HCT116 (cell line): ENCODE data around the gene MYO16. TPM values are rescaled to one million over a fixed set of nuclear protein-coding genes. Genes with fewer than 3 reads are reported as not detected.

Experiments used
- ATAC-seq: fragments of 200-7000 bp; cut with Tn5 transposase; 2 replicates; pipeline ENCODE4 v1.9.1; 2020; ENCODE audit warnings: mild to moderate bottlenecking, moderate library complexity
- BruUV-seq: library from RNA; stranded (reverse); fragments of 400-500 nt; replicated peaks from 2 replicates; lab custom pipeline; 2021; lab: Mats Ljungman, UMichigan
- CTCF ChIA-PET: fragments of 300-600 bp; sonication (Branson Sonifier 250); formaldehyde crosslinking; loops from one replicate; lab custom pipeline; 2021; ENCODE audit warnings: antibody characterized with exemption; lab: Charles Lee
- POLR2A ChIA-PET: fragments of 300-600, 350-600 bp; sonication (Branson Sonifier 250); formaldehyde crosslinking; loops from one replicate; lab custom pipeline; 2021; ENCODE audit warnings: antibody characterized with exemption; lab: Charles Lee
- RAD21 ChIA-PET, 2 experiments: fragments of 300-600 bp; sonication (Branson Sonifier 250); formaldehyde crosslinking; loops; one replicate each; lab custom pipeline; 2023; ENCODE audit warnings: low total read pairs in 2 of 2; ENCODE audit not compliant: uncharacterized antibody in 2 of 2, unreplicated experiment in 2 of 2, low non-redundant PET in 1 of 2; lab: Charles Lee
- DNase-seq: peaks from one replicate; pipeline ENCODE4 v3.0.0-alpha.2; 2010; ENCODE audit warnings: low read depth, low spot score
- H2AFZ ChIP-seq: fragments of 200-600 bp; shearing (Covaris generic), sonication (generic); 2 replicates; pipeline ENCODE4 v1.6.1; 2017; ENCODE audit warnings: low read depth, mixed run types, mixed read lengths, antibody characterized with exemption, low read length; ENCODE audit not compliant: poor library complexity, severe bottlenecking
- H3K27ac ChIP-seq: 2 replicates; pipeline ENCODE4 v1.5.1; 2012; ENCODE audit warnings: low read depth, low read length
- H3K27me3 ChIP-seq: fragments of 200-600 bp; sonication (generic); 2 replicates; pipeline ENCODE4 v1.6.1; 2016; ENCODE audit warnings: mixed run types, low read length, mixed read lengths; ENCODE audit not compliant: insufficient read depth
- H3K36me3 ChIP-seq, 2 experiments: fragments of 200-500 bp in 1 of 2; fragments of 200-600 bp in 1 of 2; sonication (Bioruptor generic) in 1 of 2; sonication (generic) in 1 of 2; 2 replicates each; pipeline versions ENCODE4 v1.5.1 to v1.6.1; 2014 to 2016; ENCODE audit warnings: low read length in 2 of 2, inconsistent platforms in 1 of 2, mixed read lengths in 1 of 2, mixed run types in 1 of 2; ENCODE audit not compliant: insufficient read depth in 2 of 2, control insufficient read depth in 1 of 2
- H3K4me1 ChIP-seq, 2 experiments: fragments of 200-600 bp in 1 of 2; sonication (generic) in 1 of 2; 2 replicates each; pipeline versions ENCODE4 v1.5.1 to v1.6.1; 2012 to 2017; ENCODE audit warnings: low read length in 2 of 2, inconsistent platforms in 1 of 2, mild to moderate bottlenecking in 1 of 2, mixed read lengths in 1 of 2, mixed run types in 1 of 2, moderate library complexity in 1 of 2; ENCODE audit not compliant: insufficient read depth in 2 of 2, control insufficient read depth in 1 of 2
- H3K4me2 ChIP-seq: fragments of 200-600 bp; sonication (generic); 2 replicates; pipeline ENCODE4 v1.6.1; 2017; ENCODE audit warnings: mixed run types, low read length, mixed read lengths
- H3K4me3 ChIP-seq, 2 experiments: fragments of 200-600 bp in 1 of 2; sonication (generic) in 1 of 2; replicated peaks in 1 of 2; 2 replicates each; pipeline ENCODE4 v1.5.1; 2011 to 2016; ENCODE audit warnings: low read length in 2 of 2, control low read depth in 1 of 2, low read depth in 1 of 2, mild to moderate bottlenecking in 1 of 2, mixed read lengths in 1 of 2, mixed run types in 1 of 2
- H3K79me2 ChIP-seq: fragments of 200-600 bp; sonication (generic); 2 replicates; pipeline ENCODE4 v1.6.1; 2017; ENCODE audit warnings: mild to moderate bottlenecking, mixed run types, low read length, moderate library complexity, mixed read lengths; ENCODE audit not compliant: insufficient read depth
- H3K9ac ChIP-seq: fragments of 200-600 bp; sonication (generic); 2 replicates; pipeline ENCODE4 v1.6.1; 2016; ENCODE audit warnings: low read length, mixed read lengths
- H3K9me2 ChIP-seq: fragments of 200-600 bp; sonication (generic), shearing (Covaris generic); 2 replicates; pipeline ENCODE4 v1.6.1; 2017; ENCODE audit warnings: mixed run types, mild to moderate bottlenecking, moderate library complexity; ENCODE audit not compliant: insufficient read depth
- H3K9me3 ChIP-seq, 2 experiments: fragments of 200-500 bp in 1 of 2; fragments of 200-600 bp in 1 of 2; sonication (Bioruptor generic) in 1 of 2; sonication (generic) in 1 of 2; 2 replicates each; pipeline ENCODE4 v1.6.1; 2014 to 2017; ENCODE audit warnings: low read length in 2 of 2, mixed read lengths in 2 of 2, inconsistent platforms in 1 of 2, low read depth in 1 of 2, mild to moderate bottlenecking in 1 of 2, mixed run types in 1 of 2, moderate library complexity in 1 of 2; ENCODE audit not compliant: control insufficient read depth in 1 of 2, insufficient read depth in 1 of 2
- H4K20me1 ChIP-seq: fragments of 200-600 bp; sonication (generic), shearing (Covaris generic); 2 replicates; pipeline ENCODE4 v1.6.1; 2017; ENCODE audit warnings: mixed run types, mild to moderate bottlenecking, moderate library complexity; ENCODE audit not compliant: insufficient read depth
- CTCF ChIP-seq, 3 experiments: fragments of 200-600 bp in 1 of 3; sonication (generic) in 1 of 3; IDR thresholded peaks in 2 of 3; conservative IDR thresholded peaks in 1 of 3; 2 replicates each; pipeline ENCODE4 v1.5.1; 2012 to 2017; ENCODE audit warnings: low read depth in 2 of 3, low read length in 2 of 3, antibody characterized with exemption in 1 of 3, borderline replicate concordance in 1 of 3, control low read depth in 1 of 3, mild to moderate bottlenecking in 1 of 3, mixed read lengths in 1 of 3, mixed run types in 1 of 3, moderate library complexity in 1 of 3; ENCODE audit not compliant: insufficient read depth in 1 of 3
- EGR1 ChIP-seq: IDR thresholded peaks from 2 replicates; pipeline ENCODE4 v1.6.1; 2012; ENCODE audit warnings: low read depth
- EZH2phosphoT487 ChIP-seq: fragments of 200-600 bp; IDR thresholded peaks from 2 replicates; pipeline ENCODE4 v1.6.1; 2018; ENCODE audit warnings: antibody characterized with exemption, borderline replicate concordance
- FOSL1 ChIP-seq: IDR thresholded peaks from 2 replicates; pipeline ENCODE4 v1.6.1; 2012; ENCODE audit warnings: low read depth
- RAD21 ChIP-seq: IDR thresholded peaks from 2 replicates; pipeline ENCODE4 v1.6.1; 2012; ENCODE audit warnings: low read depth, mild to moderate bottlenecking
- YY1 ChIP-seq: IDR thresholded peaks from 2 replicates; pipeline ENCODE4 v1.6.1; 2011; ENCODE audit warnings: low read length, low read depth, moderate library complexity, mild to moderate bottlenecking; ENCODE audit not compliant: insufficient replicate concordance; ENCODE audit errors: extremely low read depth
- ZFX ChIP-seq: fragments of 450-650 bp; IDR thresholded peaks from 2 replicates; pipeline ENCODE4 v1.6.1; 2017
- ZNF274 ChIP-seq: fragments of 200-500 bp; sonication (Bioruptor generic); IDR thresholded peaks from 2 replicates; pipeline ENCODE4 v1.6.1; 2014; ENCODE audit warnings: mild to moderate bottlenecking, low read depth, low read length, inconsistent platforms
- intact Hi-C: fragments of 100-400 bp; cut with micrococcal nuclease; formaldehyde crosslinking; loops from 2 replicates; pipeline ENCODE4 v1.10.0; 2022
- total RNA-seq: library from RNA; stranded (reverse); gene quantifications from one replicate; pipeline ENCODE4 v1.2.1, GENCODE V29; 2021; ENCODE audit not compliant: unreplicated experiment

Gene MYO16
- total RNA-seq, 1 experiment from 2014 or later = 0.07 TPM

GRCh38 chr13:108638901-108639300 lies 9.5 kb downstream of the MYO16 start:
- Histone ChIP-seq H3K4me1 (no peaks in the 10 kb centered on the region), H3K27ac (no peak overlapping the region), H3K27me3 (no peaks in the 10 kb centered on the region), H3K9me3 (no peaks in the 10 kb centered on the region), H2AFZ (no peak overlapping the region), H4K20me1 (no peaks in the 10 kb centered on the region), H3K4me2 (no peak overlapping the region), H3K4me3 (no peak overlapping the region), H3K9me2 (no peaks in the 10 kb centered on the region), H3K9ac (no peak overlapping the region), H3K79me2 (no peaks in the 10 kb centered on the region), H3K36me3 (no peaks in the 10 kb centered on the region)
- intact Hi-C loops = no loop called here
- DNase-seq (no peak), ATAC-seq (no peak)
- ChIA-PET POLR2A (no interaction called here), CTCF (no interaction called here), RAD21 (no interaction called here)
- TF ChIP-seq ZFX (no peak), RAD21 (no peak), YY1 (no peak), CTCF (IDR thresholded peaks at IDR 0.05 in 2 of 3, conservative IDR thresholded peaks at IDR 0.05 in 1 of 3; ENCODE audit: borderline replicate concordance in 1 of 3, insufficient read depth in 1 of 3, low read depth in 2 of 3, low read length in 2 of 3) (no peak), ZNF274 (no peak), EZH2phosphoT487 (no peak), EGR1 (no peak), FOSL1 (no peak)
- no TSS peak for BruUV-seq
